B cell (primary cell): ENCODE data around the gene AADACL3. TPM values are rescaled to one million over a fixed set of nuclear protein-coding genes. Genes with fewer than 3 reads are reported as not detected.

Experiments
- ATAC-seq: fragments of 200-7000 bp; cut with Tn5 transposase; one replicate; pipeline ENCODE4 v1.10.0; 2021; ENCODE audit warnings: low read depth, mild to moderate bottlenecking, moderate number of reproducible peaks, moderate library complexity
- CTCF ChIA-PET: fragments of 350-600 bp; sonication (Branson Sonifier 250); formaldehyde crosslinking; loops from one replicate; lab custom pipeline; 2021; ENCODE audit warnings: antibody characterized with exemption, inconsistent platforms; lab: Charles Lee
- POLR2A ChIA-PET: fragments of 350-600 bp; sonication (Branson Sonifier 250); formaldehyde crosslinking; loops from one replicate; lab custom pipeline; 2021; ENCODE audit warnings: antibody characterized with exemption; lab: Charles Lee
- DNase-seq: peaks from one replicate; pipeline ENCODE4 v3.0.0; 2013
- H2AFZ ChIP-seq: 2 replicates; pipeline ENCODE4 v1.6.1; 2012; ENCODE audit warnings: mild to moderate bottlenecking, low read depth, low read length; ENCODE audit not compliant: insufficient read depth, poor library complexity, severe bottlenecking
- H3K27ac ChIP-seq, 2 donors: 1 replicate in 1 of 2; 2 replicates in 1 of 2; pipeline ENCODE4 v1.5.1; 2012 to 2013; ENCODE audit warnings: low read length in 2 of 2, mild to moderate bottlenecking in 2 of 2, moderate library complexity in 1 of 2
- H3K27me3 ChIP-seq, 4 experiments: fragments of 200-600 bp in 1 of 4; sonication (generic) in 1 of 4; replicated peaks in 1 of 4; 1 replicate in 2 of 4; 2 replicates in 2 of 4; pipeline versions ENCODE4 v1.6.1 to v1.7.0; 2013 to 2016; ENCODE audit warnings: low read length in 3 of 4, mild to moderate bottlenecking in 2 of 4, mixed read lengths in 1 of 4, moderate library complexity in 1 of 4; ENCODE audit not compliant: insufficient read depth in 4 of 4, control insufficient read depth in 3 of 4; ENCODE audit errors: control extremely low read depth in 1 of 4
- H3K36me3 ChIP-seq, 2 experiments: replicated peaks in 1 of 2; 1 replicate in 1 of 2; 2 replicates in 1 of 2; pipeline versions ENCODE4 v1.6.1 to v1.7.1; 2013; ENCODE audit warnings: low read length in 1 of 2; ENCODE audit not compliant: insufficient read depth in 2 of 2, control insufficient read depth in 1 of 2; ENCODE audit errors: control extremely low read depth in 1 of 2, extremely low read depth in 1 of 2
- H3K4me1 ChIP-seq, 2 donors: fragments of 200-600 bp in 1 of 2; sonication (generic) in 1 of 2; 1 replicate in 1 of 2; 2 replicates in 1 of 2; pipeline versions ENCODE4 v1.5.1 to v1.6.1; 2013 to 2017; ENCODE audit warnings: low read length in 2 of 2; ENCODE audit not compliant: control insufficient read depth in 2 of 2, insufficient read depth in 2 of 2
- H3K4me2 ChIP-seq: replicated peaks from 2 replicates; pipeline ENCODE3; 2012; ENCODE audit warnings: mild to moderate bottlenecking, low read depth, low read length; ENCODE audit not compliant: poor library complexity, severe bottlenecking
- H3K4me3 ChIP-seq, 5 experiments: fragments of 200-600 bp in 1 of 5; sonication (generic) in 1 of 5; 1 replicate in 3 of 5; 2 replicates in 2 of 5; pipeline versions ENCODE4 v1.5.1 to v1.7.0; 2011 to 2016; ENCODE audit warnings: low read length in 4 of 5, mild to moderate bottlenecking in 4 of 5, low read depth in 2 of 5, control low read depth in 1 of 5, moderate library complexity in 1 of 5; ENCODE audit not compliant: insufficient read depth in 1 of 5; ENCODE audit errors: control extremely low read depth in 1 of 5, extremely low read depth in 1 of 5
- H3K79me2 ChIP-seq: fragments of 200-600 bp; sonication (generic); one replicate; pipeline ENCODE4 v1.6.0; 2016; ENCODE audit warnings: low read length; ENCODE audit not compliant: control insufficient read depth, insufficient read depth
- H3K9ac ChIP-seq: fragments of 200-600 bp; sonication (generic); 2 replicates; pipeline ENCODE4 v1.6.1; 2017; ENCODE audit warnings: mild to moderate bottlenecking, low read length, moderate library complexity
- H3K9me3 ChIP-seq, 3 donors: one replicate each; pipeline versions ENCODE4 v1.6.1 to v1.7.1; 2013; ENCODE audit warnings: low read length in 2 of 3; ENCODE audit not compliant: control insufficient read depth in 2 of 3, insufficient read depth in 1 of 3; ENCODE audit errors: control extremely low read depth in 1 of 3
- H4K20me1 ChIP-seq: 2 replicates; pipeline ENCODE4 v1.6.0; 2012; ENCODE audit warnings: mild to moderate bottlenecking, low read length; ENCODE audit not compliant: insufficient read depth, control insufficient read depth, poor library complexity, severe bottlenecking
- H3K27ac Mint-ChIP-seq: one replicate; pipeline ENCODE4 v1.8.0; 2021; ENCODE audit warnings: mixed read lengths
- H3K27me3 Mint-ChIP-seq: one replicate; pipeline ENCODE4 v1.8.0; 2021; ENCODE audit warnings: mixed read lengths
- H3K4me1 Mint-ChIP-seq: one replicate; pipeline ENCODE4 v1.8.0; 2021; ENCODE audit warnings: mixed read lengths
- H3K4me3 Mint-ChIP-seq: one replicate; pipeline ENCODE4 v1.8.0; 2021; ENCODE audit warnings: mixed read lengths
- H3K9me3 Mint-ChIP-seq: one replicate; pipeline ENCODE4 v1.8.0; 2022; ENCODE audit warnings: mixed read lengths; ENCODE audit not compliant: insufficient read depth
- CTCF ChIP-seq: fragments of 200-600 bp; IDR thresholded peaks from one replicate; pipeline ENCODE4 v1.8.0; 2022; ENCODE audit warnings: antibody characterized with exemption, mild to moderate bottlenecking
- EZH2 ChIP-seq: IDR thresholded peaks from 2 replicates; pipeline ENCODE4 v1.6.1; 2012; ENCODE audit warnings: borderline replicate concordance, low read depth, mild to moderate bottlenecking, moderate library complexity, low read length; ENCODE audit not compliant: insufficient read depth, poor library complexity, severe bottlenecking
- WGBS: methylation state at CpG from one replicate; pipeline ENCODE4 v1.1.5; 2013; ENCODE audit warnings: missing lambda C conversion rate; ENCODE audit not compliant: insufficient coverage; 5-methylcytosine and 5-hydroxymethylcytosine counted together
- intact Hi-C: fragments of 100-400 bp; cut with micrococcal nuclease; formaldehyde crosslinking; loops from one replicate; pipeline ENCODE4 v1.10.0; 2022
- polyA plus RNA-seq: library from polyadenylated mRNA; depleted of rRNA; stranded (reverse); fragments of >200 nt; gene quantifications from 2 replicates; pipeline ENCODE4 v1.2.3, GENCODE V29; 2012
- total RNA-seq, 2 donors: library from RNA; stranded (reverse); fragments of 120-200 nt in 1 of 2; gene quantifications; 1 replicate in 1 of 2; 2 replicates in 1 of 2; pipeline versions ENCODE4 v1.2.3 to v1.2.4, GENCODE V29; 2013 to 2022

The AADACL3 gene
- total and polyA plus RNA-seq, 2 donors (not counting 1 experiment from before 2014, with no cell fraction given) = not detected

- intact Hi-C loops = no loop called here
- Histone ChIP-seq H3K4me2 (no peak overlapping the region), H3K4me1 (no peaks in the 10 kb centered on the region), H4K20me1 (no peaks in the 10 kb centered on the region), H3K4me3 (no peak overlapping the region), H2AFZ (no peak overlapping the region), H3K79me2 (no peaks in the 10 kb centered on the region), H3K27ac (no peak overlapping the region), H3K9ac (no peak overlapping the region), H3K27me3 (peaks cover 0 to 11% (median 0%) of the 10 kb centered on the region in 4 experiments), H3K9me3 (no peaks in the 10 kb centered on the region), H3K36me3 (no peaks in the 10 kb centered on the region)
- DNase-seq = no peak
- ATAC-seq = no peak
- ChIA-PET POLR2A (no interaction called here), CTCF (no interaction called here)
- Mint-ChIP-seq H3K4me3 (no peak overlapping the region), H3K4me1 (no peaks in the 10 kb centered on the region), H3K27me3 (peaks cover 34% of the 10 kb centered on the region), H3K9me3 (no peaks in the 10 kb centered on the region), H3K27ac (no peak overlapping the region)
- TF ChIP-seq CTCF = no peak
- no peak for TF ChIP-seq EZH2
- WGBS = 92% methylated on average over 2 of the region's 2 CpGs
Measured at GRCh38 chr1:12770620-12771019, 54.7 kb downstream of the AADACL3 start.

GRCh38 chr1:12771186-12771585 lies 55.3 kb downstream of the AADACL3 start:
- no peak for ATAC-seq
- peaks cover 34% of the 10 kb centered on the region for H3K27me3 Mint-ChIP-seq
- no peak overlapping the region for H3K4me3 Mint-ChIP-seq
- Histone ChIP-seq H3K27ac (no peak overlapping the region), H3K9ac (no peak overlapping the region), H3K79me2 (no peaks in the 10 kb centered on the region), H4K20me1 (no peaks in the 10 kb centered on the region), H2AFZ (no peak overlapping the region), H3K9me3 (no peaks in the 10 kb centered on the region), H3K4me3 (no peak overlapping the region), H3K4me1 (no peaks in the 10 kb centered on the region), H3K36me3 (no peaks in the 10 kb centered on the region), H3K4me2 (no peak overlapping the region), H3K27me3 (peaks cover 0 to 11% (median 0%) of the 10 kb centered on the region in 4 experiments)
- no peaks in the 10 kb centered on the region for H3K9me3 Mint-ChIP-seq
- no peak for DNase-seq
- TF ChIP-seq CTCF (no peak), EZH2 (no peak)
- no peaks in the 10 kb centered on the region for H3K4me1 Mint-ChIP-seq
- 90% methylated on average over 4 of the region's 5 CpGs for WGBS
- POLR2A ChIA-PET = no interaction called here
- intact Hi-C loops = no loop called here
- no peak overlapping the region for H3K27ac Mint-ChIP-seq
- CTCF ChIA-PET = no interaction called here
